Activated CD4-positive, alpha-beta T cell treated with anti-CD3 and anti-CD28 coated beads, Interleukin-2, amount 10 ng/mL, durations not matched to agents 7 days and 5 days (primary cell): ENCODE measurements around the gene KCNJ10. TPM values are rescaled to one million over a fixed set of nuclear protein-coding genes. Genes with fewer than 3 reads are reported as not detected.
A peak's percentile ranks its signal among the peaks of the same experiment; 100 is the strongest.

ENCODE experiments used
- CTCF ChIA-PET: fragments of 350-600 bp; sonication (Branson Sonifier 250); formaldehyde crosslinking; loops from one replicate; lab custom pipeline; 2021; ENCODE audit warnings: antibody characterized with exemption; lab: Charles Lee
- POLR2A ChIA-PET: fragments of 350-600 bp; sonication (Branson Sonifier 250); formaldehyde crosslinking; loops from one replicate; lab custom pipeline; 2021; ENCODE audit warnings: antibody characterized with exemption; lab: Charles Lee
- DNase-seq: peaks from one replicate; pipeline ENCODE4 v3.0.0-alpha.2; 2020
- H3K27ac Mint-ChIP-seq: one replicate; pipeline ENCODE4 v1.8.0; 2021; ENCODE audit warnings: mild to moderate bottlenecking, moderate library complexity, mixed read lengths
- H3K27me3 Mint-ChIP-seq: one replicate; pipeline ENCODE4 v1.8.0; 2021; ENCODE audit warnings: mixed read lengths
- H3K36me3 Mint-ChIP-seq: one replicate; pipeline ENCODE4 v1.8.0; 2021; ENCODE audit warnings: low read depth, mixed read lengths
- H3K4me1 Mint-ChIP-seq: one replicate; pipeline ENCODE4 v1.8.0; 2021; ENCODE audit warnings: mixed read lengths
- H3K4me3 Mint-ChIP-seq: one replicate; pipeline ENCODE4 v1.8.0; 2021; ENCODE audit warnings: mild to moderate bottlenecking, moderate library complexity, mixed read lengths
- H3K9me3 Mint-ChIP-seq: one replicate; pipeline ENCODE4 v1.8.0; 2021; ENCODE audit warnings: mixed read lengths
- total RNA-seq, 2 experiments: library from RNA; stranded (reverse); gene quantifications; one replicate each; pipeline ENCODE4 v1.2.3, GENCODE V29; 2021

The KCNJ10 gene
- total RNA-seq, 2 experiments from 2014 or later, result not detected

- Mint-ChIP-seq H3K4me1 (peaks cover 4% of the 10 kb centered on the region), H3K27ac (no peak overlapping the region), H3K27me3 (no peaks in the 10 kb centered on the region), H3K36me3 (no peaks in the 10 kb centered on the region), H3K9me3 (no peaks in the 10 kb centered on the region), H3K4me3 (no peak overlapping the region)
- DNase-seq, result peak; percentile 51
- CTCF ChIA-PET, result interaction anchor here (0.8 to 1.8 kb wide), 5 partner anchors 14 to 182 kb away, joined by 3 to 5 read pairs (median 3); no protein-coding TSS in a partner anchor
- POLR2A ChIA-PET, result no interaction called here
These were observed 39.1 kb upstream of the KCNJ10 start for GRCh38 chr1:160108888-160109662.

- POLR2A ChIA-PET, result no interaction called here
These were observed 37.6 kb upstream of the KCNJ10 start for GRCh38 chr1:160107512-160107911.

GRCh38 chr1:160105155-160105554 lies 35.2 kb upstream of the KCNJ10 start:
- Mint-ChIP-seq H3K27me3 (no peaks in the 10 kb centered on the region), H3K27ac (no peak overlapping the region), H3K4me3 (no peak overlapping the region), H3K4me1 (peaks cover 18% of the 10 kb centered on the region), H3K36me3 (no peaks in the 10 kb centered on the region), H3K9me3 (no peaks in the 10 kb centered on the region)
- POLR2A ChIA-PET, result no interaction called here
- CTCF ChIA-PET, result interaction anchor here (0.6 to 3.1 kb wide), 6 partner anchors 20 to 234 kb away, joined by 3 to 10 read pairs (median 3); no protein-coding TSS in a partner anchor
- DNase-seq, result no peak

More at GRCh38 chr1:160107512-160107911, 37.6 kb upstream of the KCNJ10 start:
- no peak overlapping the region for H3K4me3 Mint-ChIP-seq
- DNase-seq, result no peak
- no peaks in the 10 kb centered on the region for H3K36me3 Mint-ChIP-seq
- CTCF ChIA-PET, result interaction anchor here (1.0 to 1.6 kb wide), 3 partner anchors 10 to 270 kb away, joined by 3 to 5 read pairs (median 5); partner anchors contain the start of gene IGSF8
- H3K4me1 Mint-ChIP-seq, result peaks cover 4% of the 10 kb centered on the region
- no peaks in the 10 kb centered on the region for H3K9me3 Mint-ChIP-seq
- no peaks in the 10 kb centered on the region for H3K27me3 Mint-ChIP-seq
- no peak overlapping the region for H3K27ac Mint-ChIP-seq

- no peak overlapping the region for H3K27ac Mint-ChIP-seq
- peaks cover 24% of the 10 kb centered on the region for H3K4me1 Mint-ChIP-seq
- POLR2A ChIA-PET, result no interaction called here
- no peaks in the 10 kb centered on the region for H3K27me3 Mint-ChIP-seq
- H3K9me3 Mint-ChIP-seq, result no peaks in the 10 kb centered on the region
- H3K36me3 Mint-ChIP-seq, result no peaks in the 10 kb centered on the region
- CTCF ChIA-PET, result interaction anchor here (0.6 to 3.1 kb wide), 4 partner anchors 19 to 184 kb away, joined by 3 to 10 read pairs (median 4); no protein-coding TSS in a partner anchor
- H3K4me3 Mint-ChIP-seq, result no peak overlapping the region
- no peak for DNase-seq
These were observed 34.5 kb upstream of the KCNJ10 start for GRCh38 chr1:160104486-160104885.

GRCh38 chr1:160103658-160104408 lies 33.9 kb upstream of the KCNJ10 start:
- DNase-seq, result no peak
- Mint-ChIP-seq H3K36me3 (no peaks in the 10 kb centered on the region), H3K27me3 (no peaks in the 10 kb centered on the region), H3K4me3 (no peak overlapping the region), H3K4me1 (peaks cover 27% of the 10 kb centered on the region), H3K27ac (no peak overlapping the region), H3K9me3 (no peaks in the 10 kb centered on the region)
- POLR2A ChIA-PET, result no interaction called here
- CTCF ChIA-PET, result interaction anchor here (1.9 to 3.3 kb wide), 3 partner anchors 18 to 188 kb away, joined by 6 to 14 read pairs (median 10); no protein-coding TSS in a partner anchor

- no peaks in the 10 kb centered on the region for H3K9me3 Mint-ChIP-seq
- ChIA-PET POLR2A (no interaction called here), CTCF (interaction anchor here (0.6 to 3.3 kb wide), 18 partner anchors 9 to 286 kb away, joined by 3 to 16 read pairs (median 3); no protein-coding TSS in a partner anchor)
- no peaks in the 10 kb centered on the region for H3K36me3 Mint-ChIP-seq
- no peak overlapping the region for H3K4me3 Mint-ChIP-seq
- no peaks in the 10 kb centered on the region for H3K27me3 Mint-ChIP-seq
- peaks cover 33% of the 10 kb centered on the region for H3K4me1 Mint-ChIP-seq
- H3K27ac Mint-ChIP-seq, result no peak overlapping the region
- DNase-seq, result no peak
These were observed 32.0 kb upstream of the KCNJ10 start for GRCh38 chr1:160101717-160102522.

GRCh38 chr1:160101037-160101716 lies 31.2 kb upstream of the KCNJ10 start:
- Mint-ChIP-seq H3K9me3 (no peaks in the 10 kb centered on the region), H3K4me1 (peaks cover 41% of the 10 kb centered on the region), H3K27me3 (no peaks in the 10 kb centered on the region), H3K36me3 (no peaks in the 10 kb centered on the region), H3K27ac (peak overlapping the region; percentile 79), H3K4me3 (no peak overlapping the region)
- CTCF ChIA-PET, result interaction anchor here (0.5 to 3.3 kb wide), 21 partner anchors 10 to 287 kb away, joined by 3 to 16 read pairs (median 3); partner anchors contain the start of gene PEX19
- peak; percentile 69 for DNase-seq
- POLR2A ChIA-PET, result no interaction called here

GRCh38 chr1:160099716-160100375 lies 29.9 kb upstream of the KCNJ10 start:
- POLR2A ChIA-PET, result no interaction called here
- Mint-ChIP-seq H3K27ac (peak overlapping the region; percentile 94), H3K36me3 (no peaks in the 10 kb centered on the region), H3K9me3 (no peaks in the 10 kb centered on the region), H3K4me1 (peaks cover 49% of the 10 kb centered on the region), H3K4me3 (no peak overlapping the region), H3K27me3 (no peaks in the 10 kb centered on the region)
- DNase-seq, result no peak
- CTCF ChIA-PET, result interaction anchor here (1.2 to 5.1 kb wide), 5 partner anchors 14 to 854 kb away, joined by 3 to 42 read pairs (median 3); no protein-coding TSS in a partner anchor

GRCh38 chr1:160098852-160099561 lies 29.0 kb upstream of the KCNJ10 start:
- H3K9me3 Mint-ChIP-seq, result no peaks in the 10 kb centered on the region
- H3K4me1 Mint-ChIP-seq, result peaks cover 49% of the 10 kb centered on the region
- no peaks in the 10 kb centered on the region for H3K27me3 Mint-ChIP-seq
- CTCF ChIA-PET, result interaction anchor here (1.1 to 5.1 kb wide), 5 partner anchors 9 to 855 kb away, joined by 3 to 42 read pairs (median 3); no protein-coding TSS in a partner anchor
- peak; percentile 98 for DNase-seq
- peaks cover 2% of the 10 kb centered on the region for H3K36me3 Mint-ChIP-seq
- peak overlapping the region; percentile 94 for H3K27ac Mint-ChIP-seq
- H3K4me3 Mint-ChIP-seq, result peak overlapping the region; percentile 77
- POLR2A ChIA-PET, result no interaction called here

GRCh38 chr1:160097911-160098851 lies 28.2 kb upstream of the KCNJ10 start, which contains the start of gene IGSF8:
TSS of gene IGSF8 (minus strand) at chr1:160098619. CDS start at chr1:160098472, 147 bp downstream.
- Mint-ChIP-seq H3K27ac (peak within 1 kb of the TSS; percentile 94), H3K36me3 (peaks cover 2% of the 10 kb centered on the region), H3K27me3 (no peaks in the 10 kb centered on the region), H3K4me1 (peaks cover 54% of the 10 kb centered on the region), H3K4me3 (peak within 1 kb of the TSS; percentile 84), H3K9me3 (no peaks in the 10 kb centered on the region)
- POLR2A ChIA-PET, result no interaction called here
- CTCF ChIA-PET, result interaction anchor here (0.9 to 5.1 kb wide), 9 partner anchors 10 to 856 kb away, joined by 3 to 42 read pairs (median 3); no protein-coding TSS in a partner anchor
- peak; percentile 93 for DNase-seq
